Type B pancreatic cell (in vitro differentiated cells): Measurements from ENCODE around the gene CELSR1. TPM values are rescaled to one million over a fixed set of nuclear protein-coding genes. Genes with fewer than 3 reads are reported as not detected.

ENCODE experiments used
- DNase-seq: peaks from one replicate; pipeline ENCODE4 v3.0.0; 2021; ENCODE audit warnings: mixed read lengths; ENCODE audit not compliant: unreplicated experiment; ENCODE audit errors: extremely low spot score
- H3K27ac Mint-ChIP-seq: 2 replicates; pipeline ENCODE4 v1.8.0; 2021; ENCODE audit warnings: mild to moderate bottlenecking, mixed read lengths
- H3K27me3 Mint-ChIP-seq: 2 replicates; pipeline ENCODE4 v1.8.0; 2021; ENCODE audit warnings: mixed read lengths
- H3K36me3 Mint-ChIP-seq: 2 replicates; pipeline ENCODE4 v1.8.0; 2021; ENCODE audit warnings: mixed read lengths
- H3K4me1 Mint-ChIP-seq: one replicate; pipeline ENCODE4 v1.8.0; 2021; ENCODE audit warnings: mixed read lengths; ENCODE audit not compliant: unreplicated experiment
- H3K4me3 Mint-ChIP-seq: 2 replicates; pipeline ENCODE4 v1.8.0; 2021; ENCODE audit warnings: mild to moderate bottlenecking, mixed read lengths
- H3K9me3 Mint-ChIP-seq: 2 replicates; pipeline ENCODE4 v1.8.0; 2021; ENCODE audit warnings: mixed read lengths
- CTCF ChIP-seq: fragments of 200-600 bp; sonication (generic); conservative IDR thresholded peaks from 2 replicates; pipeline ENCODE4 v1.5.0; 2021; ENCODE audit warnings: antibody characterized with exemption, mild to moderate bottlenecking
- total RNA-seq: library from RNA; stranded (reverse); gene quantifications from 2 replicates; pipeline ENCODE4 v1.2.1, GENCODE V29; 2021; ENCODE audit warnings: low replicate concordance

CELSR1 gene
- total RNA-seq, 1 donor from 2014 or later, result 27.8 TPM

- TF ChIP-seq CTCF, result no peak
- Mint-ChIP-seq H3K36me3 (peaks cover 3% of the 10 kb centered on the region), H3K9me3 (no peaks in the 10 kb centered on the region), H3K27ac (no peak overlapping the region), H3K27me3 (no peaks in the 10 kb centered on the region), H3K4me3 (no peak overlapping the region), H3K4me1 (peaks cover 3% of the 10 kb centered on the region)
- DNase-seq, result no peak
These were observed 170.4 kb downstream of the CELSR1 start for GRCh38 chr22:46366801-46367706.

- Mint-ChIP-seq H3K36me3 (peaks cover 3% of the 10 kb centered on the region), H3K4me3 (no peak overlapping the region), H3K27ac (no peak overlapping the region), H3K9me3 (no peaks in the 10 kb centered on the region), H3K4me1 (peaks cover 3% of the 10 kb centered on the region), H3K27me3 (no peaks in the 10 kb centered on the region)
- TF ChIP-seq CTCF, result no peak
- DNase-seq, result no peak
These were observed 171.1 kb downstream of the CELSR1 start for GRCh38 chr22:46366327-46366731.

GRCh38 chr22:46365166-46365624, 172.2 kb downstream of the CELSR1 start:
- H3K36me3 Mint-ChIP-seq, result peaks cover 7% of the 10 kb centered on the region
- no peak overlapping the region for H3K4me3 Mint-ChIP-seq
- no peak for DNase-seq
- no peaks in the 10 kb centered on the region for H3K27me3 Mint-ChIP-seq
- no peaks in the 10 kb centered on the region for H3K9me3 Mint-ChIP-seq
- no peak overlapping the region for H3K27ac Mint-ChIP-seq
- TF ChIP-seq CTCF, result no peak
- H3K4me1 Mint-ChIP-seq, result peaks cover 3% of the 10 kb centered on the region

- no peaks in the 10 kb centered on the region for H3K9me3 Mint-ChIP-seq
- peaks cover 7% of the 10 kb centered on the region for H3K36me3 Mint-ChIP-seq
- DNase-seq, result no peak
- peaks cover 3% of the 10 kb centered on the region for H3K4me1 Mint-ChIP-seq
- H3K27me3 Mint-ChIP-seq, result no peaks in the 10 kb centered on the region
- no peak overlapping the region for H3K27ac Mint-ChIP-seq
- no peak for TF ChIP-seq CTCF
- no peak overlapping the region for H3K4me3 Mint-ChIP-seq
These were observed 172.9 kb downstream of the CELSR1 start for GRCh38 chr22:46364341-46365165.

- peaks cover 3% of the 10 kb centered on the region for H3K4me1 Mint-ChIP-seq
- H3K36me3 Mint-ChIP-seq, result peaks cover 7% of the 10 kb centered on the region
- TF ChIP-seq CTCF, result no peak
- H3K9me3 Mint-ChIP-seq, result no peaks in the 10 kb centered on the region
- H3K27me3 Mint-ChIP-seq, result no peaks in the 10 kb centered on the region
- H3K27ac Mint-ChIP-seq, result no peak overlapping the region
- H3K4me3 Mint-ChIP-seq, result no peak overlapping the region
- no peak for DNase-seq
These were observed 173.7 kb downstream of the CELSR1 start for GRCh38 chr22:46363611-46364321.
